Sigmoid colon (tissue), 7 donors: ENCODE measurements around the gene MYCN. TPM values are rescaled to one million over a fixed set of nuclear protein-coding genes. Genes with fewer than 3 reads are reported as not detected.
"Not testable (repeated sequence)": the region's sequence is repeated elsewhere in the genome, so short reads cannot be mapped to it uniquely, and the experiment has no call there.

Source experiments
- DNase-seq: peaks from one replicate; pipeline ENCODE4 v3.0.0-alpha.2; 2019
- H3K27ac ChIP-seq, 4 donors: fragments of 200-600 bp; sonication (generic); one replicate each; pipeline ENCODE4 v1.5.1; 2016 to 2019; ENCODE audit warnings: mild to moderate bottlenecking in 1 of 4
- H3K27me3 ChIP-seq, 3 donors: fragments of 200-600 bp; sonication (generic); one replicate each; pipeline ENCODE4 v1.5.1; 2019; ENCODE audit warnings: mild to moderate bottlenecking in 1 of 3
- H3K36me3 ChIP-seq, 4 donors: fragments of 200-600 bp; sonication (generic); one replicate each; pipeline ENCODE4 v1.5.1; 2016 to 2019
- H3K4me1 ChIP-seq, 4 donors: fragments of 200-600 bp; sonication (generic); one replicate each; pipeline ENCODE4 v1.5.1; 2017 to 2019
- H3K4me3 ChIP-seq, 4 donors: fragments of 200-600 bp; sonication (generic); one replicate each; pipeline ENCODE4 v1.5.1; 2017 to 2019; ENCODE audit warnings: mild to moderate bottlenecking in 2 of 4, moderate library complexity in 1 of 4
- H3K9me3 ChIP-seq, 4 donors: fragments of 200-600 bp in 3 of 4; sonication (generic) in 3 of 4; one replicate each; pipeline versions ENCODE4 v1.5.1 to v1.6.1; 2013 to 2019
- EP300 ChIP-seq, 4 donors: sonication (generic); formaldehyde crosslinking; IDR thresholded peaks; one replicate each; pipeline ENCODE4 v1.6.1; 2017; ENCODE audit warnings: antibody characterized with exemption in 4 of 4
- POLR2A ChIP-seq, 2 donors: fragments of 450-650 bp; IDR thresholded peaks; one replicate each; pipeline ENCODE4 v1.6.1; 2016; ENCODE audit warnings: antibody characterized with exemption in 2 of 2, mild to moderate bottlenecking in 2 of 2, moderate library complexity in 2 of 2
- POLR2AphosphoS5 ChIP-seq, 4 donors: sonication (generic); formaldehyde crosslinking; IDR thresholded peaks; one replicate each; pipeline ENCODE4 v1.6.1; 2017; ENCODE audit warnings: antibody characterized with exemption in 4 of 4
- WGBS, 2 donors: extraction: QIAGEN DNeasy Blood & Tissue Kit; methylation state at CpG; one replicate each; pipeline ENCODE4 v1.1.7; 2013; 5-methylcytosine and 5-hydroxymethylcytosine counted together
- intact Hi-C: fragments of 100-400 bp; cut with DNase I; formaldehyde crosslinking; loops from one replicate; pipeline ENCODE4 v1.15.1; 2023
- polyA plus RNA-seq, 3 donors: library from polyadenylated mRNA; stranded (reverse); fragments of 200-250 nt; gene quantifications; one replicate each; pipeline ENCODE4 v1.2.3, GENCODE V29; 2013
- total RNA-seq, 4 donors: library from RNA; depleted of rRNA; stranded (reverse); fragments of >200 nt; gene quantifications; one replicate each; pipeline ENCODE4 v1.1.0, GENCODE V29; 2016
- TF ChIP-seq, protein P1 (sequence below), 4 experiments: fragments of 450-650 bp in 3 of 4; fragments of 200-600 bp in 1 of 4; IDR thresholded peaks; one replicate each; pipeline ENCODE4 v1.5.1; 2016 to 2019; ENCODE audit warnings: antibody characterized with exemption in 4 of 4, mild to moderate bottlenecking in 3 of 4, moderate library complexity in 2 of 4
- donor health status: healthy with polysubstance abuse.
- donor health status: Bipolar disorder and iron deficiency.
- donor health status: healthy.

MYCN gene
- total and polyA plus RNA-seq, 7 donors = 0.33 to 0.71 (median 0.55) TPM; not detected in 1

DNA sequence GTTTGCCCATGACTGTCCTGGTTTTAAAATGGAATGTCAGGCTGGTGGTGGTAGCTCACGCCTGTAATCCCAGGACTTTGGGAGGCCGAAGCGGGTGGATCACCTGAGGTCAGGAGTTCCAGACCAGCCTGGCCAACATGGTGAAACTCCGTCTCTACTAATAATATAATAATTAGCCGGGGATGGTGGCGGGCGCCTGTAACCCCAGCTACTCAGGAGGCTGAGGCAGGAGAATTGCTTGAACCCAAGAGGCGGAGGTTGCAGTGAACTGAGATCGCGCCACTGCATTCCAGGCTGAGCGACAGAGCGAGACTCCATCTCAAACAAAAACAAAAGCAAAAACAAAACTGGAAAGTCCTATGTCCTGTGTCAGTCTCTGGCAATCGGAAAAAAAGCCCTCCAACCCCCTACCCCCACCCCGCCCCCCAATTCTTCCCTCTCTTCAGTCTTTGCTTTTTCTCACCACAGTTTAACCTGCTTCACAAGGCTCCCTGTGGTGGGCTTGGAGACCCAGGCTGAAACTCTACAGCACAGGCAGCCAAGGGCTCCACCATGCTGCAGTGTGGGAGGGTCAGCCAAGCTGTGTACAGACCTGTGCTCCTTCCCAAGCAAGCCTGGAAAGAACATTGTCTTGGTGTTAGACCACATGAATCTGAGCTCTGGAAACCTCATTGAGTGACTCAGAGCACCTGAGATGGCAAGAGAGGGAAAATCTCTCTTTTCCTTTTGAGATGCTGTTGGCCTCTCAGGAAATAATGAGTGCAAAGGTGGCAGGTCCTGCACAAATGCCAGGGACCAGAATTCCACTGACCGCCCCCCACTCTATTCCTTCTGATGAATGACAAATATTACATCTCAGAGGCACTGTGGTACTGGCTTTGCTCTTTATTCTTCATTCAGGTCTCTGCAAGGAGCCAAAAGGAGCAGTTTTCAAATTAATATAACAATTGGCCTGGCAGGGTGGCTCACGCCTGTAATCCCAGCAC, 16.7 kb downstream of the MYCN start:
- no peak overlapping the region for H3K4me3 ChIP-seq
- DNase-seq = no peak
- no peak overlapping the region for H3K27ac ChIP-seq
- H3K27me3 ChIP-seq = no peaks in the 10 kb centered on the region
- H3K9me3 ChIP-seq = no peaks in the 10 kb centered on the region
- no peaks in the 10 kb centered on the region for H3K36me3 ChIP-seq
- TF ChIP-seq POLR2AphosphoS5 (IDR thresholded peaks at IDR 0.05) = no peak
- TF ChIP-seq, protein P1, sequence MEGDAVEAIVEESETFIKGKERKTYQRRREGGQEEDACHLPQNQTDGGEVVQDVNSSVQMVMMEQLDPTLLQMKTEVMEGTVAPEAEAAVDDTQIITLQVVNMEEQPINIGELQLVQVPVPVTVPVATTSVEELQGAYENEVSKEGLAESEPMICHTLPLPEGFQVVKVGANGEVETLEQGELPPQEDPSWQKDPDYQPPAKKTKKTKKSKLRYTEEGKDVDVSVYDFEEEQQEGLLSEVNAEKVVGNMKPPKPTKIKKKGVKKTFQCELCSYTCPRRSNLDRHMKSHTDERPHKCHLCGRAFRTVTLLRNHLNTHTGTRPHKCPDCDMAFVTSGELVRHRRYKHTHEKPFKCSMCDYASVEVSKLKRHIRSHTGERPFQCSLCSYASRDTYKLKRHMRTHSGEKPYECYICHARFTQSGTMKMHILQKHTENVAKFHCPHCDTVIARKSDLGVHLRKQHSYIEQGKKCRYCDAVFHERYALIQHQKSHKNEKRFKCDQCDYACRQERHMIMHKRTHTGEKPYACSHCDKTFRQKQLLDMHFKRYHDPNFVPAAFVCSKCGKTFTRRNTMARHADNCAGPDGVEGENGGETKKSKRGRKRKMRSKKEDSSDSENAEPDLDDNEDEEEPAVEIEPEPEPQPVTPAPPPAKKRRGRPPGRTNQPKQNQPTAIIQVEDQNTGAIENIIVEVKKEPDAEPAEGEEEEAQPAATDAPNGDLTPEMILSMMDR (IDR thresholded peaks at IDR 0.05) = no peak
- TF ChIP-seq POLR2A (IDR thresholded peaks at IDR 0.05) = no peak
- TF ChIP-seq EP300 (IDR thresholded peaks at IDR 0.05) = no peak
- intact Hi-C loops = no loop called here
- WGBS, 2 donors = 95 to 97% methylated on average over 16 of the region's 16 CpGs
- H3K4me1 ChIP-seq = no peaks in the 10 kb centered on the region

GRCh38 chr2:15957881-15958713, 17.7 kb downstream of the MYCN start:
- Histone ChIP-seq H3K4me1 (no peaks in the 10 kb centered on the region), H3K27ac (no peak overlapping the region), H3K36me3 (no peaks in the 10 kb centered on the region), H3K27me3 (no peaks in the 10 kb centered on the region), H3K9me3 (no peaks in the 10 kb centered on the region), H3K4me3 (no peak overlapping the region)
- 88 to 89% methylated on average over 11 of the region's 11 CpGs for WGBS, 2 donors
- DNase-seq = no peak
- intact Hi-C loops = no loop called here
- TF ChIP-seq, protein P1 (IDR thresholded peaks at IDR 0.05) = no peak
- TF ChIP-seq EP300 (IDR thresholded peaks at IDR 0.05) = no peak
- TF ChIP-seq POLR2AphosphoS5 (IDR thresholded peaks at IDR 0.05) = no peak
- TF ChIP-seq POLR2A (IDR thresholded peaks at IDR 0.05) = no peak

DNA sequence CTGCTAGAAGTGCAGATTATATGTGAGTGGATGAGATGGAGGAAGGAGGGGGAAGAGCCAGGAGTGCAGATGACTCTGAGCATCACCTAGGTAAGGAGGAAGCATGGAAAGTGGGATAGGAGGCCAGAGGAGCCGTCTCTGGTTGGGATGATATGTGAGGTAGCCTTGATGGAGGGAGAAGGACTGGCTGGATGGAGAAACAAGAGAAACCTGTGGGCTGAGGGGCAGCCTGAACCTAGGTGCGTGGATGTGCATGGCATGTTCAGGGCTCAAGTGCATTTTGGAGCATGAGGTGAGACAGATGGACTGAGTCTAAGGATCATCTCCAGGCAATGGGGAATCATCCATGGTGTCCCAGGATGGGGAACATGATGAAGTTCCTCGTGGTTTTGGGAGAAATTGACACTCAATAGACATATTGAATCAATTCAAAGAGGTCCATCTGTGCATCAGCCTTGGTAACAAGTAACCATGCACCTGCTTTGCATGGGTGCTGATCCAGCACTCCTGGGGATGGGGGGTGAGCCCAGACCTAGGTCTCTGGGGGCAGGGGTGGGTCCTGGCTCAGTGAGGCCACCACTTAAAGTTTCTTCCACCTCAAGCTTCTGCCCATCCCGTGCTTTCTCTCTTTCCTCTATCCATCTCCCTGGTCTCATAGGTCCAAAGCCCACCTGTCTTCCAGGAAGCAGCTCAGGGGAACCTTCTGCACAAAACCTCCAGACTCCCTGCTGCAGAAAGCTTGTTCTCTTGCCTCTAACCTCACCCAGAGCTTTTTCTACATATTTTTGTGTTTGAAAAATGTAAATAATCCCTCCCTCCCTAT, 19.2 kb downstream of the MYCN start:
- TF ChIP-seq POLR2A (IDR thresholded peaks at IDR 0.05) (no peak), POLR2AphosphoS5 (IDR thresholded peaks at IDR 0.05) (no peak), EP300 (IDR thresholded peaks at IDR 0.05) (no peak)
- TF ChIP-seq, protein P1 (IDR thresholded peaks at IDR 0.05) = no peak
- intact Hi-C loops = no loop called here

DNA sequence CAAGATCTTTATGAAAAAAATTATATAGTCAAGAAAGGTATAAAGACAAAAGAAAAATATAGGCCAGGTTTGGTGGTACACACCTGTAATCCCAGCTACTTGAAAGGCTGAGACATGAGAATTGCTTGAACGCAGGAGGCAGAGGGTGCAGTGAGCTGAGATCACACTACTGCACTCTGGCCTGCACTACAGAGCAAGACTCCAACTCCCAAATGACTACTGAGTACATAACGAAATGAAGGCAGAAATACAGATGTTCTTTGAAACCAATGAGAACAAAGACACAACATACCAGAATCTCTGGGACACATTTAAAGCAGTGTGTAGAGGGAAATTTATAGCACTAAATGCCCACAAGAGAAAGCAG, 19.8 kb downstream of the MYCN start:
- DNase-seq, H3K27me3 ChIP-seq, H3K27ac ChIP-seq, H3K4me1 ChIP-seq, intact Hi-C loops, H3K4me3 ChIP-seq, H3K36me3 ChIP-seq, H3K9me3 ChIP-seq: not testable (repeated sequence)
- WGBS, 2 donors = 75 to 77% methylated on average over 2 of the region's 2 CpGs

More for the DNA sequence above, 19.2 kb downstream of the MYCN start:
- no peak for DNase-seq
- no peak overlapping the region for H3K27ac ChIP-seq
- no peak overlapping the region for H3K4me3 ChIP-seq
- no peaks in the 10 kb centered on the region for H3K27me3 ChIP-seq
- no peaks in the 10 kb centered on the region for H3K36me3 ChIP-seq
- no peaks in the 10 kb centered on the region for H3K4me1 ChIP-seq
- no peaks in the 10 kb centered on the region for H3K9me3 ChIP-seq
- 82 to 90% methylated on average over 4 of the region's 4 CpGs for WGBS, 2 donors

DNA sequence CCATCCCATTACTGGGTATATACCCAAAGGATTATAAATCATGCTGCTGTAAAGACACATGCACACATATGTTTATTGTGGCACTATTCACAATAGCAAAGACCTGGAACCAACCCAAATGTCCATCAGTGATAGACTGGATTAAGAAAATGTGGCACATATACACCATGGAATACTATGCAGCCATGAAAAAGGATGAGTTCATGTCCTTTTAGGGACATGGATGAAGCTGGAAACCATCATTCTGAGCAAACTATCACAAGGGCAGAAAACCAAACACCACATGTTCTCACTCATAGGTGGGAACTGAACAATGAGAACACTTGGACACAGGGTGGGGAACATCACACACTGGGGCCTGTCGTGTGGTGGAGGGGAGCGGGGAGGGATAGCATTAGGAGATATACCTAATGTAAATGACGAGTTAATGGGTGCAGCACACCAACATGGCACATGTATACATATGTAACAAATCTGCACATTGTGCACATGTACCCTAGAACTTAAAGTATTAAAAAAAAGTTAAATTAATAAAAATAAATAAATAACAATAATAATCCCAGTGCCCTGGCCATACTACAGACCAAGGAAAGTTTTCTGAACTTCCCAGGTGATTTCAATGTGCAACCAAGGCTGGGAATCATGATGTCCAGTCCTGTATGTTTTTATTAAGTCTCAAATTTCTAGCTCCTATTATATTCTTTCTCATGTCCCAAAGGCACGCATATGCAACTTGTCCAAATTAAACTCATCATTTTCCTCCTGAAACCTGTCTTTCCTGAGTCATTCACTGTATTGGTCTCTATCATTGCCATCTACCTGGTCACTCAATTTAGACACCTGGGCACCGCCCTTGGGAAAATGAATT, 23.0 kb downstream of the MYCN start:
- H3K4me3 ChIP-seq, H3K36me3 ChIP-seq, H3K9me3 ChIP-seq, H3K4me1 ChIP-seq, H3K27me3 ChIP-seq, DNase-seq, intact Hi-C loops, H3K27ac ChIP-seq: not testable (repeated sequence)
- WGBS, 2 donors = 94 to 95% methylated on average over 5 of the region's 5 CpGs
